NCI-H1048 (cell line): ENCODE measurements around the gene KLHL41.

ENCODE experiments used
- DNase-seq: peaks from one replicate; lab custom pipeline; 2025; lab: John Stamatoyannopoulos, UW

Gene KLHL41

DNA sequence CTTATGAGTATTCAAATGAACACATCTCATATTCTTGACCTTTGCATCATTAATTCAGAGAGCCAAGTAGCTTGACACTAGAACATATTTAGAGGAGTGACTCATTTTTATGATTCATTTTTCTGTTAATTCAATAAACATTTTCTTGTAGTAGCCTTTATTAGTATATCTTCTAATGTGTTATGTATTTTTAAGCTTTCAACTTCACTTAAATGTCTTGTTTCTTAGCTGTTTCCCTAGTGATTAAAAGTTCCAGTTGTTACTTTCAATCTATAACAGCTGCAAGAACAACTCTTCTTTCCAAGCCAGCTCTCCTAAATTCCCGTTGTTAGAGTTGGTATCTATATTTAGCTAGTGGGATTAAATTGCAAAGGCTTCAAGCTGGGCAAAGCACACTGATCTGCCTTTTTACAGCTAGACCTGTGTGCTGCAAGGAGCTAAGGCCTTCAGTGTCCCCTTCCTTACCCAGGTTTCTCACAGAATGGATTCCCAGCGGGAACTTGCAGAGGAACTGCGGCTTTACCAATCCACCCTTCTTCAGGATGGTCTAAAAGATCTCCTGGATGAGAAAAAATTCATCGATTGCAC is at the start of gene KLHL41:
TSS of gene KLHL41 (plus strand) at position 405 of the 588 bp plus-strand sequence. CDS start at position 482, 77 bp downstream.
- DNase-seq: no peak

GRCh38 chr2:169461143-169461542 is 48.4 kb upstream of the KLHL41 start:
- DNase-seq: no peak

DNA sequence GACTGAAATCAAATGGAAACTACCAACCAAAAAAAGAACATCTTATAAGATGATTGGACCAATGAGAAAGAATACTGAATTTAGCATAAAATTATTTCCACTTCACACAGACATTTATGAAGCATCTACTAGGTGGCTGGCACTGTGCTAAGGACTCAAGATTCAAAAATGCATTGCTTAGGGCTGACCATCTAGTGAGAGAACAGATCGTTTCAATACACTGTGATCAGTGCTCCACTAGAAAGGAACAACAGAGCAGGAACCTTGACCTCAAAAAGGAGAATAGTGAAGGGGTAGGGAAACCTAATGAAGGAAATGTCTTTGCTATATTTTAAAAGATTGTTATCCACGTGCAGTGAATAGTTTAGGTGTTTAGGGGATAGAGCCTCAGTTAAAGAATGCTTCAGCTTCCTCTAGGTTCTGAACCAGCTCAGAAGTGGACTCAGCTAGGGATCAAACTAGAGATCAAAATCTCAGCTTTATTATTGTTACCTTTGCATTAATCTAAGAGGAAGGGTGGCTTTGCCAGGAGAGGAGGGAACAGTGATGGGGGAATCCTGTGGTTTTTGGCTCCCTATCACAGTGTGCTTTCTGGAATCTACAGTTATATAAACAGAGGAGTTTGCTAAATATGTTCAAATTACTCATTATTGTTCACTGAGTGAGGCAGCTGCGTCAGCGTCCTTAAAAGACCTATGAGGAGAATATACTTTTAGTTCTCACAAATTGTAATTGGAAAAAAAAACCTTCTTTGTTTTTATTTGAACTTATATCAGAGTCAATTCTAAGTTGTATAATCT is 46.4 kb upstream of the KLHL41 start:
- DNase-seq: no peak

DNA sequence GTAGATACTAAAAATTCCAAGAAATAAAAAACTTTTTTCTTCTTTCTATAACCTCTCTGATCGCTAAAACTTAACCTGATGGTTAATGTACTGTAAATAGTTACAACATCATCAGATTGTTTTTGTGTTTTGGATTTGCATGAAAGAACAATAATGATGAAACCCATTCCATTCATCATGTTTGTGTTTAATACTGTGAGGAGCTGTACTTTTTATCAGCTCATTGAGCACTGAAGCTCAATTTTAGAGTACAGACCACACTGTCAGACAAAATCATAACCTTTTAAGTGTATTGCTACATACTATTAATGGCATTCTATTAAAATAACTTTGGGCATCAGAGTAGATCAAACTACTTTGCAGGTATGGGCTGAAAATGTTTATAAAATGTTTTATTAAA is 45.0 kb upstream of the KLHL41 start:
- no peak for DNase-seq

- DNase-seq: no peak
Observed at GRCh38 chr2:169464882-169465281, 44.6 kb upstream of the KLHL41 start.

GRCh38 chr2:169468841-169469240 is 40.7 kb upstream of the KLHL41 start:
- DNase-seq: no peak

GRCh38 chr2:169469952-169470572 is 39.4 kb upstream of the KLHL41 start:
- no peak for DNase-seq

DNA sequence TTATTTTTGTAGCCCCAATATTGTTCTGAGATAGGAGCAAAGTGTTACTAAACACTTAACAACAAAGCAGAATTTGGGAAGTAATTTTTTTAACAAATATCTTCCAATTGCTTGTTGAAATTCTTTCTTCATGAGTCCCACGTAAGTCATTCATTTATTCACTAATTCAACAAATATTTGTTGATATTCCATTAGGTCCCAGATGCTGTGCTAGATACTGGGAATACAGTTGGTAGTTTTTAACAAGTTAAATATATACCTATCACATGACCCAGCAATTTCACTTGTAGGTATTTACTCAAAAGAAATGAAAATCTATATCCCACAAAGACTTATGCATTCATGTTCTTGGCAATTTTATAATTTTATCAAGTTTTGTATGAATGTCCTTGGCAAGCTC is 37.3 kb upstream of the KLHL41 start:
- DNase-seq: no peak

GRCh38 chr2:169476459-169476858 is 33.0 kb upstream of the KLHL41 start:
- no peak for DNase-seq

DNA sequence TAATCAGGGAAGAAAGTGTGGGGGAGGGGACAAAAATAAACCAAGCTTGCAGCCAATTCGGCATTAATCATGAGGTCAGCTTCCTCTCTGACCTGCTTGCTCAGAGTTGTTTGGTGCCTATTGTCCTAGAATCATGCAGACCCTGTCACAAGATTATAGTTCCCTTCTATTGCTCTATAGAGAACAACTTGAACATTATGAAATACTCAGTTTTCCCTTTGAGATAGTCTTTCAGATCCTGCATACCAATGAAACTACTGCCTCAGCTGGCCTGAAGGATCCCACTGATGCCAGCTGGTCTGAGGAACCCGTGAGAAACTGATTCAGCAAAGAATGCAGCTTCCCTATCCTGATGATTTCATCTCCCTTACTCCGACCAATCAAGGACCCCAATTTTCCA is 31.2 kb upstream of the KLHL41 start:
- DNase-seq: no peak

DNA sequence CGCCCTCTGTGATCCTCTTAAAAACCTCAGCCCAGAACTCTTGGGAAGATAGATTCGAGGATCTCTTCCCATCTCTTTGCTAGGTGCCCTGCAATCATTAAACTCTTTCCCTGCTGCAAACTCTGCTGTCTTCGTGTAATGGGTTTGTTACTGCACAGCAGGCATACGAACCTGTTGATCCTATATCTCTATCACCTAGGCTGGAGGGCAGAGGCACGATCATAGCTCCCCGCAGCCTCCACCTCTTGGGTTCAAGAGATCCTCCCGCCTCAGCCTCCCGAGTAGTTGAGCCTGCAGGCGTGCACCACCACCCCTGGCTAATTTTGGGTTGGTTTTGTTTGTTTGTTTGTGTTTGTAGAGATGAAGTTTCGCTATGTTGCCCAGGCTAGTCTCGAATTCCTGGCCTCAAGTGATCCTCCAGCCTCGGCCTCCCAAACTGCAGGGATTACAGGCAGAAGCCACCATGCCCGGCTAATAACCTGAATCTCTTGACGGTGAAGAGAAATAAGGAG is 30.7 kb upstream of the KLHL41 start:
- no peak for DNase-seq

- DNase-seq: no peak
Observed at GRCh38 chr2:169479257-169480078, 30.0 kb upstream of the KLHL41 start, which contains the start of gene BBS5. BBS5 (plus strand) TSS chr2:169479494; CDS start chr2:169479554, 60 bp downstream.

- DNase-seq: no peak
Observed at GRCh38 chr2:169480079-169480465, 29.4 kb upstream of the KLHL41 start.

DNA sequence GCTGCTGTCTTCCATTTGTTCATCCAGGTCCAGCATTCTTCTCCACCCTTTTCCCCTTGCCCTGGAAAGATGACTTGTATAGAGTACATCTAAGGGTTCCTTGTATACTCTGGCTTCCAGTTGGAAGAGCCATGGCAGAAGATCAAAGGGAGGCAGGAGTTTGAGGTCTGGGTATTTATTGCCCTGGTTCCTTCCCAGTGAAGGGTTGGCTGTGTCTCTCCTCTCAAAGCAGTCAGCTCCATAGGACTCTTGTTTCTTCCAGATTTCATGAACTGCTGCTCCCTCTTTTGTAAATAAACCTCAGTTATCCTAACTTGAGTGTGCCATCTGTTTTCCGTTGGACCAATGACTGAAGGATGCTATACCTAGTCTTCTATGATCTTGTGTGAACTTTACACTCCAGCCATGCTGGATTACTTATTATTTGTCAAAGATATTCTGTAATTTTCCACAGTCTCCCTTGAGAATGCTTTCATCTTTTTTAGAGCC is 23.8 kb upstream of the KLHL41 start:
- no peak for DNase-seq

DNA sequence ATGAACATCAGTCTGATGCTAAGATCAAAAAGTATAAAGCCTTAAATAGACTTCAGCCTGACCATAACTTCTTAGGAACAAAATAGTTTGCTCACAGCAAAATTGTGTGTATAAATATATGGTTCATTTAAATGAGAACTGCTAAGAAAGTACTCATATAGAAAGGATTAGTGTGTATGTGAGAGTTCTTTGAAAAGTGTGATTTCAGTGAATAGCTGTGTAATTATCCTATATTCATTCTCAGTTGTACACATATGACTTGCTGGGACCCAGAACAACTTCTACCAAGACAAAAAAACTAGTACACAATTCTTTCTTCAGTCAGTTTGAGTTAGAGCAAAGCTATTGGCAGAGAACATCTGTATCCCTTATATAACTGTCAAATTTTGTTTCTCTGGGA is 23.0 kb upstream of the KLHL41 start:
- DNase-seq: no peak

DNA sequence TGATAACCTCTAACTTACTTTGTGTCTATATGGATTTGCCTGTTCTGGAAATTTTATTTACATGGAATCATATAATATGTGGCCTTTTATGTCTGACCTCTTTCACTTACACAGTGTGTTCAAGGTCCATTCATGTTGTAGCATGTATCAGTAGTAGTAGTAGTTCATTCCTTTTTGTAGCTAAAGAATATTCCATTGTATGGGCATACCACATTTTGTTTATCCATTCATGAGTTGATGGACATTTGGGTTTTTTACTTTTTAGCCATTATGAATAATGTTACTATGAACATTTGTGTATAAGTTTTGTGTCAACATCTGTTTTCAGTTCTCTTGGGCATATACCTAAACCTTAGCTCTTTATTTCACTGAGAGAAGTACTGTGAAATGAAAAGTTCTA is 18.7 kb upstream of the KLHL41 start:
- DNase-seq: no peak

- no peak for DNase-seq
Observed at GRCh38 chr2:169491378-169491777, 18.1 kb upstream of the KLHL41 start.

- no peak for DNase-seq
Observed at GRCh38 chr2:169493360-169493759, 16.1 kb upstream of the KLHL41 start.

DNA sequence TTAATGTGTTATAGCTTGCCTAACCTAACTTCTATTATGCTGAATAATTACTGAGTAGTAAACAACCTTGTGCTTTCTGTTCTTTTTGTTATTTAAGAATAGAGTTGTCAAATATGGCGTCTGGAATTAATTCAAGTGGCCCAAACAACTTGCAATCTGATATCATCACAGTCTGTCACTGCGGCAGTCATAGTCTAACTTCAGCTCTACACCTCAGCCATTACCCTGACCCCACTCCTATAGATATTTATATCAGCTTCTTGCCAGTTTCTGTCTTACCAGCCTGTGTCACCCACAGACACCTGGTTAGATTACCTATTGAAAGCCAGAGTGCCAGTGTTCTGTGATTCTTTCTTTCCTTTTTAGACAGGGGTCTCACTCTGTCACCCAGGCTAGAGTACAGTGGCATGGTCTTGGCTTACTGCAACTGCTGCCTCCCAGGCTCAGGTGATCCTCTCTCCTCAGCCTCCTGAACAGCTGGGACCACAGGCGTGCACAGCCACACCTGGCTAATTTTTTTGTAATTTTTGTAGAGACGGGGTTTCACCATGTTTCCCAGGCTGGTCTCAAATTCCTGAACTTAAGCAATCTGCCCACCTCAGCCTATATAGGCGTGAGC is 14.1 kb upstream of the KLHL41 start:
- DNase-seq: no peak

DNA sequence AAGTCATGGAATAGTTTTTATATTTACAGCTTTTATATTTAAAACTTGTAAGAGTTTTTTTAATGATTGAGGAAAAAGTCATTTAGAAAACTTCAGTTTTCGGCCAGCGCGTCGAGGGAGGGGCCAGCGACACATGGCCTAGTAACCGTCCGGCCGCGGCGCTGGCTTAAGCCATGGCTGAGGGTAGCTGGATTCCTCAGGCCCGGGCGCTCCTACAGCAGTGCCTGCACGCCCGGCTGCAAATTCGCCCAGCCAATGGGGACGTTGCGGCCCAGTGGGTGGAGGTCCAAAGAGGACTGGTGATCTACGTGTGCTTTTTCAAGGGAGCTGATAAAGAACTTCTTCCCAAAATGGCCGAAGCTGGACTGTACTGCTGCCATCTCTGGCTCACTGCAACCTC is 4.9 kb upstream of the KLHL41 start:
- DNase-seq: no peak

- no peak for DNase-seq
Observed at GRCh38 chr2:169507698-169508097, 1.8 kb upstream of the KLHL41 start.

DNA sequence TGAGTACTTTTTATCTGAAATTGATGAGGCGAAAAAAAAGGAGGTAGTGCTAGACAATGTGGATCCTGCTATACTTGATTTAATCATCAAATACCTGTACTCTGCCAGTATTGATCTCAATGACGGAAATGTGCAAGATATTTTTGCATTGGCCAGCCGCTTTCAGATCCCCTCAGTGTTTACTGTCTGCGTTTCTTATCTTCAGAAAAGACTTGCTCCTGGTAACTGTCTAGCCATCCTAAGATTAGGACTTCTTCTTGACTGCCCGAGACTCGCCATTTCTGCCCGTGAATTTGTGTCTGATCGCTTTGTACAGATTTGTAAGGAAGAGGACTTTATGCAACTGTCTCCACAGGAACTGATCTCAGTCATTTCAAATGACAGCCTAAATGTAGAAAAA is 453 bp downstream of the KLHL41 start:
- no peak for DNase-seq
